Activated T-helper 9 cell treated with anti-CD3 and anti-CD28 coated beads, Interleukin-2, amount 50 U/mL, for 16 hours (primary cell): ENCODE measurements around the gene TSPAN3.

Source experiments
- DNase-seq: peaks from one replicate; pipeline ENCODE4 v3.0.0-alpha.2; 2020; ENCODE audit warnings: low read depth

Gene TSPAN3

DNA sequence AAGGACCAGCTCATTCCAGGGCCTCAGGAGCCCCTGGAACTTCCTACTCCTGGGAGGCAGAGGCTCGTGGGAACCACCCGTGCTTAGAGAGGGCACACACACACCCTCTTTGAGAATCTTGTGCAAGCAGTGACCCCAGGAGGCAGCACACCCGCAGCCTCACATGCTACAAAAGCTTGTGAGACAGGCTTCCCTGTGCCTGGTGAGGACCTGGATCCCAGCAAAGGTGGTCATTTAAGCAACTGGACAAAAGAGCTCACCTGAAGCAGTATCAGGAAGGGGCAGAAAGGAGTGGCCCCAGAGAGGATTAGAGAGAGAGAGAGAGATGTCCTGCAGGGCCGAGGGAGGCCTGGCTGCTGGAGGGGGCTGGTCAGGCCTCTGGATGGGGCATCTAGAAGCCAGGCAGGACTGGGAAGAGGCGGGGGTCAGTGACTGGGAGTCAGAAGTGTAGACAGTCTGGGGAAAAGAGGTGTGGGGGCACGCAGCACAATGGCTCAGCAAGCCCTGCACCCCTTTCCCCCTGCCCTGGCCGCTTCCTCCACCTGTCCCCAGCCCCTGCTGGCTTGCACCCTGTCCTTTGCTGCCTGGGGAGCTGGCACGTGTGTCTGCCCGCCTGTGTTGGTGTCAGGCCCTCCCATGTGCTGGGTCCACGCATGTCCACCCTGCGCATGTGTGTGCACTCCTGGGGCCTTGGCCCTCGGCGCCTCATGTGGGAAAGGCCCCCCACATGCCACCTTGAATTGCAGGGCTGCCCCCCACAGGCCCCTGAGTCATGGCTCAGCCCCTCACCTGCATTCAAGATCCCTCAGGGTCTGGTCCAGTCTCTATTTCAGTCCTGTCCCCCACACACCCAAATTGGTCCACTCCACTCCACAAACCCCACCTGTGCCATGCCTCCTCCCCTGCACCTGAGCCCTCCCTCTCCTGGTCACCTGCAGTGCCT, 36.9 kb downstream of the TSPAN3 start:
- DNase-seq: no peak

DNA sequence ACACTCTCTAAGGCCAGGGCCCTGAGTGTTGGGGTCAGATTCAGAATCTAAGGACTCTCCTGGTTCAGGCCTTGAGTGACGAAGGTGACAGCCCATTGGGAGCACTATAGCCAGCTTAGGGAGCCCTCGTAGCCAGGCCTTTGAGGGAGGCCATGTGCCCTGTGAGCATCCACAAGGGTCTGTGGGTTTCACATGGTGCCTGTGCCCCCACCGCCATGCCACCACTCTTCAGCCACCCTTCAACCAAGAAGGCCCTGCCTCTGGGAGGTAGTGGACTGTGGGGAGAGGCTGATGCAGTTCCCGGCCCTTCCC, 37.5 kb downstream of the TSPAN3 start:
- no peak for DNase-seq

- DNase-seq: no peak
Observed at GRCh38 chr15:77032647-77033416, 38.1 kb downstream of the TSPAN3 start.

DNA sequence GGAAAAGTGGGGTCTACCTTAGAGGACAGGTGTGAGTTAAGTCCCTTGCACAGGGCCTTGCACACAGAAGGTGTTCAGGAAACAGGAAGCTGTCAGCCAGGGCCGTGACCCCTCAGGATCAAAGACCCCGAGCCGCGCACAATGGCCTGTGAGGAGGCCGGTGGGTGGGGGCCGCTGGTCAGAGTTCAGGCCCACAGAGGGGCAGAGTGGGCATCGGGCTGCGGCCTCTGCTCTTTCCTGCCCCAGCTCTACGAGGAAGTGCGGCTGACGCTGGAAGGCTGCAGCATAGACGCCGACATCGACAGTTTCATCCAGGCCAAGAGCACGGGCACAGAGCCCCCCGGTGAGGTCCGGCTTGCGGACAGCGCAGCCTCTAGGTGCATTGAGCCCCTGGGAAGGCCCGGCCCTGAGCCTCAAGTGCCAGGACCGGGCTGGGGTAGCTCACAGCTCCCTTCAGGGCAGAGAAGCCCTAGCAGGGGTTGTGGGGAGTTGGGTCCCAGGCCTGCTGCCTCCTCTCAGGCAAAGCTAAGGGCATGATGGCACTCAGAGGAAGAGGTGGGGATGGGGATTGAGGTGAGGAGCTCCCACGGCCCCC, 38.8 kb downstream of the TSPAN3 start:
- no peak for DNase-seq

DNA sequence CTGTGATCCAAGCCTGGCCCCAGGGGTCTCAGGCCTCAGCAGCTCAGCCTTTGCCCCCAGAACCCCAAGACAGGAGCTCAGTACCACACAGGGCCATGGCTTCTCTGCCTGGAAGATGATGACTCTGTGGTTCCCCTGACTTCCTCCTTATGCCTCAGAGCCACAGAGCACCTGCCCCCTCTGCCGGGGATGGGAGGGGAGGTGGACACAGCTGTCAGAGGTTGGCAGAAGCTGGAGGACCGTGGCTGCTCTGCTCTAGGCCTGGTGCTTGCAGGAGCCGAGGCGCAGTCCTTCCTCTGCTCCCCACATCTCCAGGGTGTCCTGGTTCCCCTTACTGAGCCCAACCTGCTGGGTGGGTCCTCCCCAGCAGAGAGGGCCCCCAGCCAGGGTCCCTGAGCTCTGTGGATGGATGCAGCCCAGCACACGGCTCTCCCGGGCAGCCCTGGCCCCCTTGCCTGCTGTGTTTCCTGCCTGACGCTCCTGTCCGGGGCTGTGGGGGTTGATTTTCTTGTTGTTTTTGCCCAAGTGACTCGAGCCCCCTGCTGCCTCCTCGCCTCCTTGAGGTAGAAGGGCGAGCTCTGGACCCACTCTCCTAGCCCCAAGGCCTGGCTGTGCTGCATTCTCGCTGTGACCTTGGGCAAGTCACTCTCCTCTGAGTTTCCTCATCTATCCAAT, 39.4 kb downstream of the TSPAN3 start:
- DNase-seq: no peak

GRCh38 chr15:77030928-77031375, 40.0 kb downstream of the TSPAN3 start:
- DNase-seq: no peak

DNA sequence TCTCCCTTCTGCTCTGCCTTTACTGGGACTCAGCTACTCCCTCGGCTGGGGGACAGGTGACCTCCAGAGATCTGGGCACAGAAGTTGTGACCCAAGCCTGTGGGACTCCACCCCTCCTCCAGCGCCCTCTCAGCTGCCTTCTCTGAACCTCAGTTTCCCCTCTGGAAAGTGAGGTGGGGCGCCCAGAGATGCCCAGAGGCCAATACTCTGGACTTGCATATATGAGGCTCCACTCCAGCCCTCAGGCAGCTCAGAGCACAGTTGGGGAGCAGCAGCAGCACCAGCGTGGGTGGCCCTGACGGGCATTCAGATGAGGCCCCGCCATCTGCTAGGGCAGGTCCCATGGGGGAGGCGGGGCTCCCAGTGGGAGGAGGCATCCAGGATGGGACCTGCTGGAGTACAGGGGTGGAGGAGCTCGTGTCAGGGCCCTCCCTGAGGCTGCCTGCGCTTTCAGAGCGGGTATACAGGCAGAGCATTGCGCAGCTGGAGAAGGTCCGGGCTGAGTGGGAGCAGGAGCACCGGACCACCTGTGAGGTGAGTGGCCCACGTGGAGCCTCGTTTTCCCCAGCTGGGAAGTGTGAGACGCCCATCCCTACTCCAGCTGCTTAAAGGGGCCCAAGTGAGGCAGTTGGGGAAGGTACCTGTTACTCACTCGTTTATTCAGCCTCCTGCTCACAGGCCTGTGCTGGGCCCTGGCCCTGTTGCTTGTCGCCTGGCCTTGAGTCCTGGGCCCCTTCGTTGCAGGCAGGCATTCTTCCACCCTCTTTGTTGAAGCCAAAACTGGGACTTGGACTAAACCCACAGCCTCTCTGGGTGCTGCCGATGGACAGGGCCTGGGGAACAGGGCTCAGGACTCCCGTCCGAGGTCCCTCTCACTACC, 40.6 kb downstream of the TSPAN3 start:
- DNase-seq: no peak

- no peak for DNase-seq
Observed at GRCh38 chr15:77029166-77030047, 41.5 kb downstream of the TSPAN3 start.

- DNase-seq: no peak
Observed at GRCh38 chr15:77028451-77029165, 42.3 kb downstream of the TSPAN3 start.

DNA sequence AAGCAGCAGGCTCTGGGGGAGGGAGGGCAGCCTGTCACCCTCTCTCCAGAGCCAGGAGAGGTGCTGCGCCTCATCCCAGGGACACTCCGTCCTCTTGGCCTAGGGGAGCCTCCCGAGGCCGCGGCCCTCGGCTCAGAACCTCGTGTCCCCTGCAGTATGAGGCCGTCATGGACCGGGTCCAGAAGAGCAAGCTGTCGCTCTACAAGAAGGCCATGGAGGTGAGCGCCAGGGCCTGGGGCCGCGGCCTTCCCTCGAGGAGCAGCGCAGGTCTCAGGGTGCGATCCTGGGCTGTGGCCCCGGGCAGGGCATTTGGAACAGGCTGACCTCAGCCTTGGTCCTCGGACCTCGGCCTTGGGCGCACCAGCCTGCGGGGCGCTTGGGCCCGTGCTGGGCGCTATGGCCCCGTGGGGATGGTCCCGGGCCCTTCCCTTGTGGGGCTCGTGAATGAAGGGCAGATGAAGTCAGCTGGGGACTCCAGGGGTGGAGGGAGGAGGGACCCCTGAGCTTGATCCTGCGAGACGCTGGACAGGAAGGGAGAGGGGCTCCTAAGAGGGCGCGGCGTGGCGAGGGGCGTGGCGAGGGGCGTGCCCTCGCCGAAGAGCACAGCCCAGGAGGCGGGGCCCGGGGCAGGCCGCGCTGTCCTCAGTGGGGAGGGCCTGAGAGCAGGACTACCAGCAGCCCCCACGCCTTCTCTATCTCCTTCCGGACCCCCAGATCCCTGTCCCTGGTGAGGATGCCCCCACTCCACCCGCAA, 43.0 kb downstream of the TSPAN3 start:
- no peak for DNase-seq

DNA sequence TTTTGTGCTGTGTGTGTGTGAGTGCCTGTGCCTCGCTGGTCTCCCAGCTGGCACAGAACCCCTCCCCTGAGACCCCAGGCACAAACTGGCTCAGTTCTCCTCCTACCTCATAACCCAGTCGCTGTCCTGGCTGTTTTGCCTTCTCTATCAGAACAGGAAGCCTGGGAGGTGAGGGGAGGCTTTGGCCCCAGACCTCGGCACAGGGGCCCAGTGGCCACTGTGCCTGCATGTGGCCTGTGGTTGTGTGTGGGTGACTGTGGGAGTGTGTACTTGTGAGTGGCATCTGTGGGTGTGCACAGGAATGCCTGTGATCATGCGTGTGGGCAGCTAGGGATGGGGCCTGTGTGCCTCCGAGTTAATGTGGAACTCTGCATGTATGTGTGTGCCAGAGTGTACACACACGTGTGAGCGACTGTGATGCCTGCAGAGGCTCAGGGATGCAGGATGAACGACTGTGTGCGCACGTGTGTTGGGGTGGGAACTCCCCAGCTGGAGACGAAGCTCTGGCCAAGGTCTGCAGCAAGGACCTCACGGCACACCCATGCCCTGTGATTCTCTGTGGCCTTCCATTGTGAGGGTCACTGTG, 43.7 kb downstream of the TSPAN3 start:
- no peak for DNase-seq

GRCh38 chr15:77026501-77027110, 44.3 kb downstream of the TSPAN3 start:
- no peak for DNase-seq

GRCh38 chr15:77025941-77026411, 44.9 kb downstream of the TSPAN3 start:
- DNase-seq: no peak

DNA sequence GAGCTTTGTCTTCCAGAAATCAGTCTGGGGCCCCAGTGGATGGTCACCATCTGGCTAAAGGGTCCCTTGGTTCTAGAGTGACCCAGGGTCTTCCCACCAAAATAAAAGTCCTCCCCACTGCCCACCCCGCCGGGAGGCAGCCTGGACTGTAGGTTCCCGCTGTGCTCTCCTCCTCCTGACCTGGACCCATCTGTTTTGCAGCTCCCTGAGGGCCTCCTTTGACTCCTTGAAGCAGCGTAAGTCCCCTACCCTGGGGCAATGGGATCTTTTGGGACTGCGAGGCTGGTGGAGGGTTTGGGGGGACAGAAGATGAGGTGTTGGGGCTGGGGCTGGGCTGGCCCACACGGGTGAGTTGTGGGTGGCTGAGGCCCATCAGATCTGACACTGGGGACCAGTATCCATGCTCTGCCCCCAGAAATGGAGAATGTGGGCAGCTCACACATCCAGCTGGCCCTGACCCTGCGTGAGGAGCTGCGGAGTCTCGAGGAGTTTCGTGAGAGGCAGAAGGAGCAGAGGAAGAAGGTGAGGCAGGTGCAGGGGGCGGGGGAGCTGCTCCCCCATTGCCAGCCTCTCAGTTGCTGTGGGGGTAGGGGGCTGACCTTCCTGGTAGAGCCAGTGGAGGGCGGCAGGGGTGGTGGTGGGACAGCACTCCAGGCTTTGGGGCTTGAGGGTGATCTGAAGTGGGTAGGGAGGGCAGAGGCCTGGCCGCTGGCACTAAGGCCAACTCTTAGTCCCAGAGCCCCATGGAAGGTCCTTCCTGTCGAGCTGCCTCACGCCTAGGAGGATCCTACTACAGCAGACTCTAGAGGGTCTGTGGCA, 45.6 kb downstream of the TSPAN3 start:
- no peak for DNase-seq

- peak; percentile 50 for DNase-seq
Observed at GRCh38 chr15:77024273-77025082, 46.4 kb downstream of the TSPAN3 start.
